GM19467 (cell line): ENCODE data around the gene DDX55.
A peak's percentile ranks its signal among the peaks of the same experiment; 100 is the strongest.

Experiments
- ATAC-seq: cut with Tn5 transposase; IDR thresholded peaks from one replicate; pipeline ENCODE4 v1.9.1; 2021; ENCODE audit warnings: mild to moderate bottlenecking, moderate library complexity; ENCODE audit not compliant: unreplicated experiment

The DDX55 gene

DNA sequence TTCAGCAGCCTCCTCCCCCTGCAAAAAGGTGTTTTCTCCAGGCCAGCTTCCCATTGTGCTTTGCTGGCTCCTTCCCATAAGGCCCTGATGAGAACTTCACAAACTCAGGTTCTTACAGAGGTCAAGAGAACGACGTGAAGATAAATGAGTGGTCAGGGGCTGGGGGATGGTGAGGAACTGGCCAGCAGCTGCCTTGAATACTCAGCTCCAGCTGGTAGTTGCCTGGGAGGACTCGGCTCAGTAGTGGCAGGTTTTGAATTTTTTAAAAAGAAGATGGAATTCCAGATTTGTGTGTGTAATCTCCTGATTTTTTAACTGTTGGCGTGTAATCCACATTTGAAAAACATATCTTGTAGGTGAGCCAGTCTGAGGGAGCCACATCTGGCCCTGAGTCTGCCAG, 5.9 kb downstream of the DDX55 start:
- no peak for ATAC-seq

GRCh38 chr12:123608182-123608581, 6.3 kb downstream of the DDX55 start:
- ATAC-seq, result no peak

DNA sequence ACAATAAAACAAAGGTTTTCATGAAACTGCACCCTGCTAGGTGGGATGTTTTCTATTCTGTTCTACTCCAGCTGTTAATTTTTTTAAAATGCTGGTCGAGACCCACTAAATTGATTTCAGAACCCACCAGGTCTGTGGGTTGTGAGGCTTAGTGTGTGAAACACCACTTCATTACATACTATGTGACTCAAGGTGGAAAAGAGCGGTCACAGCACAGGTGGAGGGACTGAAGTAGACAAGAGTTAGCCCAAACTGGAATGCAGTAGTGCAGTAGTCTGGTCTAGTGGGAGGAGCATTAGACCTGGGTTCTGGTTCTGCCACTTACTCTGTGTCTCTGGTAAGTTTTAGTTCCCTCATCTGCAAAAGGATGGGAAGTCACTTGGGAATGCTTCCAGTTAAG, 12.2 kb downstream of the DDX55 start:
- ATAC-seq, result no peak

DNA sequence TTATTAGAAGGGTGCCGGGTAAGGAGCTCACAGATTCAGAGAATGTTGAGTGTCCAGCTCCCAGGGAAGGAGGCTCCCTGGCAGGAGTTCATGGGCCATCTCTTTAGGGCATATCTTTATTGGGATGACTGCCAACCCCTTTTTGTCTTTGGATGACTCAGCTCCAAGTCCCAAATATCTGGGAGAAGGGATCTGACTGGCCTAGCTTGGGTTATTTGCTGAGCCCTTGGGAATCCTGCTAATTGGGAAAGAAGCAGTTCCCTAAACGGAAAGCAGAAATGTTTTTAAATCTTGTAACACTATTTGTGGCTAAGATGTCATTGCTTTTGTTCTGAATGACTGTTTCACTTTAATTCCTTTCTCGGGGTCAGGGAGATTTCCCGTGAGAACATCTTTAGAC, 12.6 kb downstream of the DDX55 start:
- no peak for ATAC-seq

DNA sequence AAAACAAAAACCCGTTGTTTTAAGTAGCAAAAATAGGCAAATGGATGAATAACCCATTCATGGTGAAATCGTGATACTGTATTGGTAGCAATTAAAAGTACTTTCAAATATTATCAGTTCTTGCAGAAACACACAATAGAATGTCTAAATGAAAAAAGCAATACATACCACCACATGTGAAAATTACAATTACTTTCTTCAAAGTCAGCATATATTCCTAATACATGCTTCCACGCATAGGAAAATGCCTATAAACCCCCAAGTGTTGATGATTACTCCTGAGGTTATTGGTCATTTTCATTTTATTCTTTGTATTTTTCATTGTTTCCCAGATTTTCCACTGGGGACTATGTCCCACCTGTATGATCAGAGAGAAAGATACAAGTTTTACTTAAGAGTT, 15.2 kb downstream of the DDX55 start:
- ATAC-seq, result no peak

DNA sequence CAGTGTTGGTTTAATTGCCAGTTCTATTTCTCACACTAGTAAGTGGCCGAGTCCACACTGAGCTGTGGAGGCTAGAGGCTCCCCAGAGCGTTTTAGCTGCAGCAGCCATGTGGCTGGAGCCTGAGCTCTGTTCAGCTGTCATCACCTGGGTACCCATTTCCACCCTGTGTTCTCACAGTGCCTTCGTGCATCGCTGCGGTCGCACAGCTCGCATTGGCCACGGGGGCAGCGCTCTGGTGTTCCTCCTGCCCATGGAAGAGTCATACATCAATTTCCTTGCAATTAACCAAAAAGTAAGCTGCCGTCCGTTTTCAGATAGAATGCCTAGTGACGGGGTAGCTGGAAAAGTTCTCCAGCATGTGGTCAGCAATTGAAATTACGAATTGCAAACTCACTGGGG, 15.7 kb downstream of the DDX55 start:
- no peak for ATAC-seq

- ATAC-seq, result no peak
Observed at GRCh38 chr12:123621101-123621500, 19.2 kb downstream of the DDX55 start.

GRCh38 chr12:123621619-123622530, 20.0 kb downstream of the DDX55 start:
- ATAC-seq, result no peak

GRCh38 chr12:123633379-123634141, 31.7 kb downstream of the DDX55 start, which contains the start of the genes EIF2B1 and GTF2H3:
Gene EIF2B1, minus strand, starts transcription at chr12:123633686. Its CDS starts 129 bp downstream, at chr12:123633557.
Gene GTF2H3, plus strand, starts transcription at chr12:123633829. Its CDS starts 31 bp downstream, at chr12:123633860.
- peak; percentile 92 for ATAC-seq

DNA sequence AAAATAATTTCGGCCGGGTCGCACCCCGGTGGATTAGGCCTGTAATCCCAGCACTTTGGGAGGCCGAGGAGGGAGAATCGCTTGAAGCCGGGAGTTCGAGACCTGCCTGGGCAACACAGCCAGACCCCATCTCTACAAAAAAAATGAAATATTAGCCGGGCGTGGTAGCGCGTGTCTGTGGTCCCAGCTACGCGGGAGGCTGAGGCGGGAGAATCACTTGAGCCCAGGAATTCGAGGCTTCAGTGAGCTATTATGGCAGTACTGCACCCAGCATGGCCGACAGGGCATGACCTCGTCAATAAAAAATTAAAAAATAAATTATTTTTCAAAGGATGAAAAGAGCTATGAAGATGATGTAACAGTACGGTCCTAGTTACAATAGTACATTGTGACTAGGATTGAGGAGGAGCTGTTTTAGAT, 32.3 kb downstream of the DDX55 start:
- no peak for ATAC-seq

DNA sequence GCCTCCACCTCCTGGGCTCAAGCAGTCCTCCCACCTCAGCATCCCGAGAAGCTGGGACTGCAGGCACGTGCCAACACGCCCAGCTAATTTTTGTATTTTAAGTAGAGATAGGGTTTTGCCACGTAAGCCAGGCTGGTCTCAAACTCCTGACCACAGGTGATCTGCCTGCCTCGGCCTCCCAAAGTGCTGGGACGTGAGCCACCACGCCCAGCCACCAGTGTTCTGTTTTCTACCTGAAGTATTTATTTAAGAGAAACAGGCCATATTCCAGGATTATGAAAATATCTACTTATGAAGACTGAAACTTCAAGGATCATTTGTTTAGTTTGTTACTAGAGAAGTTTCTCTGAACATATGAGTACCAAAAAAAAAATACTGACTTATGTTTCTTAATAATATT, 42.0 kb downstream of the DDX55 start:
- ATAC-seq, result no peak

DNA sequence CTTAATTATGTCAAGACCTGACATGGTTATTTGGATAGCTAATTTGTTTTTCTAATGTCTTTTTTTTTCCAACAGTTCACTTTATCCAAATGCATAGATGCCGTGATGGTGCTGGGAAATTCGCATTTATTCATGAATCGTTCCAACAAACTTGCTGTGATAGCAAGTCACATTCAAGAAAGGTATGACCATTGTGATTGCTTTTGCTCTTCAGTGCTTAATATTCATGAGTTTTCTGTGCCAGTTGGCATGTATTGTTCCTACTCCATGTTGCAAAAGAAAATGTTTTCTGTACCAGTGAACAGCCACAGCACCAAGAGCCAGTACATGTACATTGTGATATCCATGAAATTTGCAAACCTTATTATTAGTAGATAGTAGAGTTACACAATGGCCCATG, 43.5 kb downstream of the DDX55 start:
- no peak for ATAC-seq

- ATAC-seq, result no peak
Observed at GRCh38 chr12:123645878-123646277, 44.0 kb downstream of the DDX55 start.

- ATAC-seq, result no peak
Observed at GRCh38 chr12:123648401-123648800, 46.5 kb downstream of the DDX55 start.

- no peak for ATAC-seq
Observed at GRCh38 chr12:123654129-123654701, 52.3 kb downstream of the DDX55 start.

- ATAC-seq, result peak; percentile 81
Observed at GRCh38 chr12:123655420-123655819, 53.5 kb downstream of the DDX55 start.

- ATAC-seq, result no peak
Observed at GRCh38 chr12:123656392-123656791, 54.5 kb downstream of the DDX55 start.

DNA sequence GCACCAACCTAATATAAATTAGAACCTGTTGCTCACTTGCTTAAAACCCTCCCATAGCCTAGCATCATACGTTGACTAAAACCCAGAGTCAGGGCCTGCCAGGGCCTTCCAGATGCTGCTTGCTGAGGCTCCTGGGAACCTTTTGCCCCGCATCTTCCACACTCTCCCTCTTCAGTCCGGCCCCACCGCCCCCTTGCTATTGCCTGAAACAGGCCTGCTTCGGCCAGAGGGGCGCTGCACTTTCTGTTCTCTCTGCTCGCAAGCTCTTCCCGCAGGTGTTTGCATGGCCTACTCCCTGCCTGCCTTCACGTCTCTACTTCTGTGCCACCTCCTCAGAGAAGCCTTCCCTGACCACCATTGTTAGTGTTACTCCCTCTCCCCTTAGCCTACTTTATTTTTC, 55.3 kb downstream of the DDX55 start:
- ATAC-seq, result no peak

DNA sequence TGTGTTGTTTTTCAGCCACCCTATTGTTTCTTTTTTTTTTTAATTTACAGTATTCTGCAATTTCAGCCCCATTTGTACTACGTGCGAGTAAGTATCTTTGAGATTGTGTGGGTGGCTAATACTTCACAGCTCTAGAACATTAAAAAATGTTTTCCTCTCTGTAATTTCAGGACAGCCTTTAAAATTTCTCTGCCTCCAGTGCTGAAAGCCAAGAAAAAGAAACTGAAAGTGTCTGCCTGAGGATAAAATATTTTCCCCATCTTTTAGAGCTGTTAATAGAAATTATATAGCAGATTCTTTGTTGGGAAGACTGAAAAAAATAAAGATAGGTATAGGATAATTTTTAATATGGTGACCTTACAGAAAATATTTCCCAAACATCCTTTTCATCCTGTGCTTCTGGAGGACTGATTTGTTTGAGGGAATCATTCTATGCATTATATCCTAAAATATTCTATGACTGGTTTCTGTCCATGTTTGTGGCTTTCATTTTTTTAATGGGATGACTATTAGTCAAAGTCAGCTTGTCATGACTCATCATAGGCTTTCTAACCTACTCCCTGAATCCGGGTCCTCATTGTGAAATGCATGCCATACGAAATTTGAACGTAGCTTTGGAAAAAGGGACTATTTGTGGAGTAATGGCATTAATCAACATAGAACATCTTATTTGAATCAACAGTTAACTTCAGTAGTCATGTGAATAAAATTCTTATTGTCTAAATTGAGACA, 58.3 kb downstream of the DDX55 start:
- no peak for ATAC-seq

GRCh38 chr12:123667771-123668170, 65.9 kb downstream of the DDX55 start:
- ATAC-seq, result no peak
